GM11168 (cell line): ENCODE measurements around the gene C1QTNF6.
"Not testable (repeated sequence)": the region's sequence is repeated elsewhere in the genome, so short reads cannot be mapped to it uniquely, and the experiment has no call there.

Source experiments
- in situ Hi-C: fragments of 300-500 bp; cut with MboI; formaldehyde crosslinking; loops from one replicate; pipeline ENCODE4 v1.12.0; 2022; ENCODE audit warnings: low sequenced_read_pairs; ENCODE audit not compliant: unreplicated experiment

The C1QTNF6 gene

GRCh38 chr22:37179622-37180420 lies 8.2 kb downstream of the C1QTNF6 start:
- in situ Hi-C loops = no loop called here

- in situ Hi-C loops = no loop called here
Observed at GRCh38 chr22:37179126-37179470, 8.9 kb downstream of the C1QTNF6 start.

GRCh38 chr22:37178350-37179125 lies 9.5 kb downstream of the C1QTNF6 start:
- in situ Hi-C loops = no loop called here

GRCh38 chr22:37177755-37178154 lies 10.3 kb downstream of the C1QTNF6 start:
- in situ Hi-C loops = no loop called here

GRCh38 chr22:37177221-37177620 lies 10.8 kb downstream of the C1QTNF6 start:
- in situ Hi-C loops = no loop called here

GRCh38 chr22:37176464-37177061 lies 11.5 kb downstream of the C1QTNF6 start:
- in situ Hi-C loops = no loop called here

- in situ Hi-C loops = no loop called here
Observed at GRCh38 chr22:37175414-37176281, 12.4 kb downstream of the C1QTNF6 start.

GRCh38 chr22:37174964-37175363 lies 13.1 kb downstream of the C1QTNF6 start:
- in situ Hi-C loops = no loop called here

GRCh38 chr22:37173709-37174108 lies 14.3 kb downstream of the C1QTNF6 start:
- in situ Hi-C loops = no loop called here

GRCh38 chr22:37172266-37173245 lies 15.5 kb downstream of the C1QTNF6 start:
- in situ Hi-C loops = no loop called here

- in situ Hi-C loops = no loop called here
Observed at GRCh38 chr22:37171662-37172061, 16.4 kb downstream of the C1QTNF6 start.

GRCh38 chr22:37170689-37171405 lies 17.2 kb downstream of the C1QTNF6 start:
- in situ Hi-C loops = not testable (repeated sequence)

GRCh38 chr22:37169947-37170688 lies 17.9 kb downstream of the C1QTNF6 start:
- in situ Hi-C loops = no loop called here

GRCh38 chr22:37169406-37169805 lies 18.6 kb downstream of the C1QTNF6 start:
- in situ Hi-C loops = no loop called here

- in situ Hi-C loops = no loop called here
Observed at GRCh38 chr22:37167981-37168647, 19.9 kb downstream of the C1QTNF6 start.

- in situ Hi-C loops = no loop called here
Observed at GRCh38 chr22:37167176-37167980, 20.7 kb downstream of the C1QTNF6 start.

GRCh38 chr22:37166675-37167066 lies 21.4 kb downstream of the C1QTNF6 start:
- in situ Hi-C loops = no loop called here
